GM11168 (cell line): Measurements from ENCODE around the gene NRIP1.
"Not testable (repeated sequence)": the region's sequence is repeated elsewhere in the genome, so short reads cannot be mapped to it uniquely, and the experiment has no call there.

Experiments
- in situ Hi-C: fragments of 300-500 bp; cut with MboI; formaldehyde crosslinking; loops from one replicate; pipeline ENCODE4 v1.12.0; 2022; ENCODE audit warnings: low sequenced_read_pairs; ENCODE audit not compliant: unreplicated experiment

Gene NRIP1

GRCh38 chr21:15050568-15051377 is 14.0 kb downstream of the NRIP1 start:
- in situ Hi-C loops, result loop anchor here (25.0 kb wide), 1 partner anchor 437 kb away; no protein-coding TSS in a partner anchor

GRCh38 chr21:15045017-15045416 is 19.8 kb downstream of the NRIP1 start:
- in situ Hi-C loops, result loop anchor here (10.0 kb wide), 1 partner anchor 300 kb away; no protein-coding TSS in a partner anchor

- in situ Hi-C loops, result loop anchor here (10.0 kb wide), 1 partner anchor 298 kb away; no protein-coding TSS in a partner anchor
Measured at GRCh38 chr21:15042531-15042930, 22.3 kb downstream of the NRIP1 start.

GRCh38 chr21:15039607-15040299 is 25.0 kb downstream of the NRIP1 start:
- in situ Hi-C loops, result loop anchor here (10.0 kb wide), 1 partner anchor 295 kb away; no protein-coding TSS in a partner anchor

GRCh38 chr21:15037900-15038293 is 26.9 kb downstream of the NRIP1 start:
- in situ Hi-C loops, result no loop called here

GRCh38 chr21:15037095-15037899 is 27.5 kb downstream of the NRIP1 start:
- in situ Hi-C loops, result no loop called here

- in situ Hi-C loops, result no loop called here
Measured at GRCh38 chr21:15036189-15036588, 28.6 kb downstream of the NRIP1 start.

GRCh38 chr21:15034126-15034853 is 30.5 kb downstream of the NRIP1 start:
- in situ Hi-C loops, result no loop called here

- in situ Hi-C loops, result no loop called here
Measured at GRCh38 chr21:15031790-15032357, 32.9 kb downstream of the NRIP1 start.

GRCh38 chr21:15031362-15031761 is 33.4 kb downstream of the NRIP1 start:
- in situ Hi-C loops, result not testable (repeated sequence)

GRCh38 chr21:15030861-15031260 is 33.9 kb downstream of the NRIP1 start:
- in situ Hi-C loops, result not testable (repeated sequence)

- in situ Hi-C loops, result no loop called here
Measured at GRCh38 chr21:15029077-15029476, 35.7 kb downstream of the NRIP1 start.

GRCh38 chr21:15028186-15028585 is 36.6 kb downstream of the NRIP1 start:
- in situ Hi-C loops, result no loop called here

- in situ Hi-C loops, result no loop called here
Measured at GRCh38 chr21:15027056-15027455, 37.7 kb downstream of the NRIP1 start.

- in situ Hi-C loops, result no loop called here
Measured at GRCh38 chr21:15026370-15026769, 38.4 kb downstream of the NRIP1 start.

- in situ Hi-C loops, result no loop called here
Measured at GRCh38 chr21:15023776-15024175, 41.0 kb downstream of the NRIP1 start.

- in situ Hi-C loops, result no loop called here
Measured at GRCh38 chr21:15022608-15023261, 42.1 kb downstream of the NRIP1 start.

GRCh38 chr21:15020797-15021196 is 44.0 kb downstream of the NRIP1 start:
- in situ Hi-C loops, result no loop called here

- in situ Hi-C loops, result no loop called here
Measured at GRCh38 chr21:15018382-15018781, 46.4 kb downstream of the NRIP1 start.
